GM12872 (cell line): ENCODE results near the gene MLLT1.

Source experiments
- TF ChIP-seq, protein P1 (sequence below): IDR thresholded peaks from 3 replicates; pipeline ENCODE4 v1.5.1; 2011; ENCODE audit warnings: low read depth, mild to moderate bottlenecking, low read length, moderate library complexity; ENCODE audit not compliant: insufficient read depth

The MLLT1 gene

DNA sequence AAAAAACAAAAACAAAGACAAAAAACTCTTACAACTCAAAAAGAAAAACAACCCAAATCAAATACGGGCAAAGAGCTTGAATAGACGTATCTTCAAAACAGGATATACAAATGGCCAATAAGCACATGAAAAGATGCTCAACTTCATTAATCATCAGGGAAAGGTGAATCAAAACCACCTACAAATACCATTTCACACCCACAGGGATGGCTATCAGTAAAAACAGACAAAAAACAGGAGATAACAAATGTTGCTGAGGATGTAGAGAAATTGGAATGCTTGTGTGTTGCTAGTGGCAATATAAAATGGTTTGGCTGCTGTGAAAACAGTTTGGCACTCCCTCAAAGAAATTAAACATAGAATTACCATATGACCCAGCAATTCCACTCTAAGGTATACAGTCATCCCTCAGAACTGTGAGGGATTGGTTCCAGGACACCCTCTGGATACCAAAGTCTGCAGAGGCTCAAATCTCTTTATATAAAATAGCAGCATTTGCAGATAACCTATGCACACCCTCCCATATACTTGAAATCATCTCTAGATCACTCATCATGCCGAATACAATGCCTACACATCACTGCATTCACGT, 29.7 kb downstream of the MLLT1 start:
- TF ChIP-seq, protein P1, sequence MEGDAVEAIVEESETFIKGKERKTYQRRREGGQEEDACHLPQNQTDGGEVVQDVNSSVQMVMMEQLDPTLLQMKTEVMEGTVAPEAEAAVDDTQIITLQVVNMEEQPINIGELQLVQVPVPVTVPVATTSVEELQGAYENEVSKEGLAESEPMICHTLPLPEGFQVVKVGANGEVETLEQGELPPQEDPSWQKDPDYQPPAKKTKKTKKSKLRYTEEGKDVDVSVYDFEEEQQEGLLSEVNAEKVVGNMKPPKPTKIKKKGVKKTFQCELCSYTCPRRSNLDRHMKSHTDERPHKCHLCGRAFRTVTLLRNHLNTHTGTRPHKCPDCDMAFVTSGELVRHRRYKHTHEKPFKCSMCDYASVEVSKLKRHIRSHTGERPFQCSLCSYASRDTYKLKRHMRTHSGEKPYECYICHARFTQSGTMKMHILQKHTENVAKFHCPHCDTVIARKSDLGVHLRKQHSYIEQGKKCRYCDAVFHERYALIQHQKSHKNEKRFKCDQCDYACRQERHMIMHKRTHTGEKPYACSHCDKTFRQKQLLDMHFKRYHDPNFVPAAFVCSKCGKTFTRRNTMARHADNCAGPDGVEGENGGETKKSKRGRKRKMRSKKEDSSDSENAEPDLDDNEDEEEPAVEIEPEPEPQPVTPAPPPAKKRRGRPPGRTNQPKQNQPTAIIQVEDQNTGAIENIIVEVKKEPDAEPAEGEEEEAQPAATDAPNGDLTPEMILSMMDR, result no peak

DNA sequence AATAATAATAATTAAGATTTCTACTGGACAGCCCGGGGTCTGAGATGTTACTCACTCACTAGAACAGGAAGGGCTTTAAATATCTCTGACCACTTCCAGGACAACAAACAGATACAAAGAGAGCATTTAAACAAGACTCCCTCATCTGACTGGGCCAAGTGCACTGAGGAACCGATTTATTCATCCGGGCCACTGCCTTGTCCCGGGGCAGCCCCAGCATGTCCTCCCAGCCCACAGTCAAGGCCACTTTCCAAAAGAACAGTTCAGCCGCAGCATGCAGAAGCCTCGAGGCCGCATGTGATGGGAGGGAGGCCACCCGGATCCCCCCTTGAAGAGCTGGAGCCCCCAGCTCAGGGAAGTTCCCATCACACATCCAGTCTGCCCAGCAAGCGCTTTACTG, 30.5 kb downstream of the MLLT1 start:
- TF ChIP-seq, protein P1, result no peak

DNA sequence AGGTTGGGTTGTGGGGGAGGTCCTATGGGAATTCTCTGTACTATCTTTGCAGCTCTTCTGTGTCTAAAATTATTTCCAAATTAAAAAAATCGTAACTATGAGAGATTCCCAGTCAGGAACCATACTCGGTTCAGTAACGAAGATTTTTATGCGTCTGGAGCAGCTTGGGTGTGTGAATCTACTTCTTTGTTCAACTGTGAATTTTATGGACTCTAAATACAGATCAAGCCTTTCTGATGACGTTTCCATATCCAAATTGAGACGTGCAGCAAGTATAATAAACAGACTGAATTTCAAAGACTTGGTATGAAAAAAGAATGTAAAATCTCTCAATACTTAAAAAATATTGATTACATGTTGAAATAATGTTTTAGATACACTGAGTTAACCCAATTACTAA, 30.9 kb downstream of the MLLT1 start:
- TF ChIP-seq, protein P1, result no peak

DNA sequence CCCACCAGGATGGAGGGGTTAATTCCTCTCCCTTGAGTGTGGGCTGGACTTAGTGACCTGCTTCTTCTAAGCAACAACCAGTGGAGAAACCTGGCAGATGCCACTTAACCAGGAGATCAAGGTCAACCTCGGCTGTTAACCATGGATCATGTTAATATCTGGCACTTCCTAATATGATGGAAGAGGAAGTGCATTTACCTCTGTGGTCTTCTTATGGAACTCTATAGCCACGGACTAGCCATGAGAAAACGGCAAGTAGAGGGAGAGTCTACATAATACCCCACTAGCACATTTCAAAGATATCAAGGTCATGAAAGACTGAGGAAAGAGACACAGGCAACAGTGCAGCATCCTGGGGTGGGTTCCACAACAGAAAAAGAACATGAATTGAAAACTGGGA, 31.4 kb downstream of the MLLT1 start:
- TF ChIP-seq, protein P1, result no peak

DNA sequence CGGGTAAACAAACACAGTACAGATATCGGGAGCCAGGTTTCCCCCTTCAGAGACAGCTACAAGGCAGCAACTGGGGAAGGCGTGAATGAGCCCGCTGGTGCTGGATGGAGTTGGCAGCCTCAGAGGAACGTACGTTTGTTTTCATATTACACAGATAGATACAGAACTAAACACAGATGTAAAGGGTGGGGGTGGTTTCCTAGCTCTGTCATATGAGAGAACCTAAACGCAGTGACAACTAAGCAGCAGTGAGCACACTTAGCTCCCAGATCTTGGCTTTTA, 32.8 kb downstream of the MLLT1 start:
- TF ChIP-seq, protein P1, result no peak

DNA sequence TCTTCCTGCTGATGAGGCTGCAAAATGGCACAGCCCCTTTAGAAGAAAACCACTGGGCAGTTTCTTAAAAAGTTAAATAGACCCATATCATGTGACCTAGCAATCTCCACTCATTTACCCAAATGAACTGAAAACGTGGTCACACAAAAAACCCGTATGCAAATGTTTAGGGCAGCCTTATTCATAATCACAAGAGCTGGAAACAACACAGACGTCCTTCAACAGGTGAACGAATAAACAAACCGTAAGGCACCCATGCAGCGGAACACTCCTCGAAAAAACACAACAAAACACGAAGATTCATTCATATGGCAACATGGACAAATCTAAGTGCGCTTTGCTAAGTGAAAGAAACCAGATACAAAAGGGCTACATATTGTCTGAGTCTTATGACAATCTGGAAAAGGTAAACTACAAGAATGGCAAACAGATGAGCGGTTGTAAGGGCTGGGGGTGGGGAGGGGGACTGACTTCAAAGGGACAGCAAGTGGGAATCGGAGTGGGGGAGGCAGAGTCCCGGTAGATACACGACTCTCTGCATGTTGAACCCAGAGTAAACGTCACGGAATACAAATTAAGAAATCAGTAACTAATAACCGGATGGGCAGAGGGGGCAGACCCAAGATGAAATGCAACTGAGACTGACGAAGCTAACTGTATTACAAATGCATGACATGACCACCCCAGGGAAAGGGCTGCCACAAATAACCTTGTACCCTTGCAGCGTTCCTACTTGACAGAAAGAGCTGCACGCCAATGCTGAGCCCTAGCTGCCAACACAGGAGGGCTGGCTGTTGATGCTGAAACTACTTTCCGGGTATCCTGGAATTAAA, 33.4 kb downstream of the MLLT1 start:
- TF ChIP-seq, protein P1, result no peak

DNA sequence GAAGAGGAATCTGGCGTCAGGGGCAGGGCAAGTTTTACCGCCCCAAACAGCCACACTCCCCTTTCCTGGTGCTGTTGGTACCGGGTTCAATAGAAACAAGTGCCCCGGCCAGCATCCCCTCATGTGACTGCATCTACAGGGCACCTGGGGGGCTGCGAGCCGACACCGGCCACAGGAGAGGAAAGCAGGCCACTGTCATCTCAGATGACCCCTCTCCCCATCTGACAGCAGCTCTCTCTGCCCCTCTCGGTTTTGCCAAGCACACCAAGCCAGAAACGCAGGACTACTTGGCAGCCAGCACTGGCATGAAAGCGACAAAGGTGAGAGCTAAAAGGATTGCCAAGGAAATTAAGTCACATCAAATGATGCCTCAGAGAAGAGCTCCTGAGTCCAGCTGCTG, 37.1 kb downstream of the MLLT1 start:
- TF ChIP-seq, protein P1, result no peak
